Adipocyte (in vitro differentiated cells): ENCODE data around the gene GRID2IP.

Experiments
- DNase-seq: peaks from one replicate; pipeline ENCODE4 v3.0.0-alpha.2; 2015; ENCODE audit warnings: low read depth
- H3K27me3 ChIP-seq: replicated peaks from 2 replicates; pipeline ENCODE4 v1.7.0; 2013; ENCODE audit warnings: mild to moderate bottlenecking, low read length, moderate library complexity; ENCODE audit not compliant: control insufficient read depth, insufficient read depth
- H3K36me3 ChIP-seq: 2 replicates; pipeline ENCODE4 v1.7.0; 2013; ENCODE audit warnings: low read length, mild to moderate bottlenecking, moderate library complexity; ENCODE audit not compliant: control insufficient read depth, insufficient read depth, severe bottlenecking
- H3K4me1 ChIP-seq: 2 replicates; pipeline ENCODE4 v1.7.0; 2013; ENCODE audit warnings: mild to moderate bottlenecking, low read length, moderate library complexity; ENCODE audit not compliant: control insufficient read depth, insufficient read depth
- H3K4me3 ChIP-seq: 2 replicates; pipeline ENCODE4 v1.7.0; 2013; ENCODE audit warnings: mild to moderate bottlenecking, low read length, moderate library complexity
- H3K9ac ChIP-seq: 2 replicates; pipeline ENCODE4 v1.7.0; 2013; ENCODE audit warnings: mild to moderate bottlenecking, low read length, moderate library complexity
- H3K9me3 ChIP-seq: 2 replicates; pipeline ENCODE4 v1.7.0; 2013; ENCODE audit warnings: mild to moderate bottlenecking, low read length, moderate library complexity; ENCODE audit not compliant: control insufficient read depth

The GRID2IP gene

GRCh38 chr7:6508950-6509349, 42.3 kb downstream of the GRID2IP start:
- Histone ChIP-seq H3K36me3 (no peaks in the 10 kb centered on the region), H3K4me1 (no peaks in the 10 kb centered on the region), H3K27me3 (peaks cover 36% of the 10 kb centered on the region), H3K9me3 (no peaks in the 10 kb centered on the region), H3K4me3 (no peak overlapping the region), H3K9ac (no peak overlapping the region)
- DNase-seq = no peak

- Histone ChIP-seq H3K4me1 (no peaks in the 10 kb centered on the region), H3K36me3 (no peaks in the 10 kb centered on the region), H3K9me3 (no peaks in the 10 kb centered on the region), H3K4me3 (no peak overlapping the region), H3K27me3 (peaks cover 36% of the 10 kb centered on the region), H3K9ac (no peak overlapping the region)
- DNase-seq = no peak
Measured at GRCh38 chr7:6508539-6508938, 42.7 kb downstream of the GRID2IP start.

DNA sequence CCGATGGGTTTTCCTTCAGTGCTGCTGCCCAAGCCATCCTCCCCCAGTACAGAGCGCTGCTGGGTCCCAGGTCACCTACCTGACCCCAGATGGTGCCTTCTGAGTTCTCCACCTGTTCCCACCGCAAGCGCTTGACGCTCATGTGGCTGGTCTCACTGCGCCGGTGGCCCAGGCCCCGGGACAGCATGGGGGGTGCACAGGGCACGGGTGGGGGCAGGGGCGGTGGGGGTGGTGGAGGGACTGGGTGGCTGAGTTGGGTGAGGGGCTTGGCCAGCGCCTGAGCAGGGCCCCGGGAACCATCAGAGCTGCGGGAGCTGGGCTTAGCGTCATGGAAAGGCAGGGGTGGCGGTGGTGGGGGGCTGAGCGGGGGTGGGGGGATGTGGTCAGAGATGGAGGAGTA, 43.4 kb downstream of the GRID2IP start:
- Histone ChIP-seq H3K4me3 (no peak overlapping the region), H3K4me1 (no peaks in the 10 kb centered on the region), H3K9me3 (no peaks in the 10 kb centered on the region), H3K27me3 (peaks cover 36% of the 10 kb centered on the region), H3K36me3 (no peaks in the 10 kb centered on the region), H3K9ac (no peak overlapping the region)
- DNase-seq = no peak

GRCh38 chr7:6505685-6506559, 45.3 kb downstream of the GRID2IP start:
- Histone ChIP-seq H3K4me3 (no peak overlapping the region), H3K9me3 (no peaks in the 10 kb centered on the region), H3K27me3 (peaks cover 40% of the 10 kb centered on the region), H3K4me1 (no peaks in the 10 kb centered on the region), H3K9ac (no peak overlapping the region), H3K36me3 (no peaks in the 10 kb centered on the region)
- DNase-seq = no peak

- Histone ChIP-seq H3K27me3 (peaks cover 40% of the 10 kb centered on the region), H3K36me3 (no peaks in the 10 kb centered on the region), H3K9me3 (no peaks in the 10 kb centered on the region), H3K4me1 (no peaks in the 10 kb centered on the region), H3K9ac (no peak overlapping the region), H3K4me3 (no peak overlapping the region)
- no peak for DNase-seq
Measured at GRCh38 chr7:6504996-6505395, 46.3 kb downstream of the GRID2IP start.

DNA sequence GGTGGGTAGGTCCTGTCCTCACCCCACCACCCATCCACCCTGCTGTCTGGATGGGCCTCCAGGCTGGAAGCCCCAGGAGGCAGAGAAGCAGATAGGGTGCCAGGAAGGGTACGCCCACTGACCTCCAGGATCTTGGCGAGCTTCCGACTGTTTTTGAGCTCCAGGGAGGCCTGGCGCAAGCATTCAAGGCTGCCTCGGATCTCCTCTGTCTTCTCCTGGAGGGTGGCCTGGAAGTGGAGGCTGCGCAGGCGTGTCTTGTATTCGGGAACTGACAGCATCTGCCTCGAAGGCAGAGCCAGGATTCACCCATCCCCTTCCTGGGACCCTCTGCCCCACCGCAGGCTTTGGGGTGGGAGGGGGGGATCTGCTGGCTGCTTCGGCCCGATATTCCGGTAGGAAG, 48.4 kb downstream of the GRID2IP start:
- no peak overlapping the region for H3K4me3 ChIP-seq

DNA sequence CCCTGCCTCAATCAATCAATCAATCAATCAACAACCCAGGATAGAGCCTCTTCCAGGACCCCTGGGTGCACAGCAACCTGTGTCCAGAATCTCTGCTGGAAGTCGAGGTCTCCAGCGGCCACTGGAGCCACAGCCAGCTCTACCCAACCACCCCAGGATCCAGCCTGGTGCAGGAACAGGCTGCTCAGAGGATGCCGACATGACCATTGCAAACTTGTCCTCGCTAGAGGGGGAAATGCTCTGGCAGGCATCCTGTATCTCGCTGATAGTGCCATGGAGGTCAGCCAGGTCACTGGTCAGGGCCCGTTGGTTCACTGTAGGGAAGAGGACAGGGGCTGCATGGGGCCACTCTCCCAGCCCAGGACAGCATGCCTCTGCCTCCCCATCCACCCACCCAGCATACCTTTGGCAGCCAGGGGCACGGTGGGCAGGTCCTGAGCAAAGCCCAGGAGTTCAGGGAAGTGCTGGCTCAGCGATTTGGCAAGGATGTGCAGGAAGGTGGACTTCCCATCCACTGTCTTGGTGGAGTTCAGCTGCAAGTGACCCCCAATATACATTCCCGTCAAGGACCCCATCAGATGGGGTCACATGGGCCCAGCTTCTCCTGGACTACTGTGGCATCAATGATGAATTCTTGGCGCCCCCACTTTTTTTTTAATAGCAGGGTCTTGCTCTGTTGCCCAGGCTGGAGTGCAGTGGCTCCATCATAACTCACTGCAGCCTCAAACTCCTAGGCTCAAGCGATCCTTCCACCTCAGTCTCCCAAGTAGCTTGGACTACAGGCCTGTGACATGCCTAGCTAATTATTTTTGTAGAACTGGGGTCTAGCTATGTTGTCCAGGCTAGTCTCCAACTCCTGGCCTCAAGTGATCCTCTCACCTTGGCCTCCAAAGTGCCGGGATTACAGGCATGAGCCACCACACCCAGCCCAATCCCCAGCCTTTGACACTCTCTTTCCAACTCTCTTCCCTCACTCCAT, 49.4 kb downstream of the GRID2IP start:
- Histone ChIP-seq H3K36me3 (no peaks in the 10 kb centered on the region), H3K27me3 (peaks cover 29% of the 10 kb centered on the region)
- no peak for DNase-seq

More for the DNA sequence above, 48.4 kb downstream of the GRID2IP start:
- H3K27me3 ChIP-seq = peaks cover 37% of the 10 kb centered on the region
- no peaks in the 10 kb centered on the region for H3K36me3 ChIP-seq
- DNase-seq = no peak
- H3K9me3 ChIP-seq = no peaks in the 10 kb centered on the region
- no peak overlapping the region for H3K9ac ChIP-seq
- no peaks in the 10 kb centered on the region for H3K4me1 ChIP-seq

DNA sequence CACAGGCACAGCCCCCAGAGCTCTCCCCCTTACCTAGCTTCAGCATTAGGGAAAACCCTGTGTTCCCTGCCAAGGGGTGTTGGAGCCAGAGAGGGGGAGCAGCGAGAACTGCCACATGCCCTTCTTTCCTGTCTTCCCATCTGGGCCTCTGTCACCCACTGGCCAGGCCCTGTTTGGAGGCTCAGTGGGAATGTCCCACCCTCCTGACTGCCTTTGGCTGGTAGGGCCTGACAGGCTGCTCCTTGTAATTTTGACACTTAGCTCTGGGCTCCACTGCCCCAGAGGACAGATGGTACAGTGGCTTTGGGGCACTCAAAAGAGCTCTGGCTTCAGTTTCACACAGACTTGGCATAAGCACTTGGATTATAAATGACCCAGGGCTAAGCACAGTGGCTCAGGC, 50.6 kb downstream of the GRID2IP start:
- H3K9me3 ChIP-seq = no peaks in the 10 kb centered on the region
- no peaks in the 10 kb centered on the region for H3K36me3 ChIP-seq
- no peak overlapping the region for H3K4me3 ChIP-seq
- no peak for DNase-seq
- H3K9ac ChIP-seq = no peak overlapping the region
- no peaks in the 10 kb centered on the region for H3K4me1 ChIP-seq
- peaks cover 18% of the 10 kb centered on the region for H3K27me3 ChIP-seq

More for the DNA sequence above, 49.4 kb downstream of the GRID2IP start:
- Histone ChIP-seq H3K4me3 (no peak overlapping the region), H3K9ac (no peak overlapping the region), H3K9me3 (no peaks in the 10 kb centered on the region), H3K4me1 (no peaks in the 10 kb centered on the region)

- Histone ChIP-seq H3K27me3 (peaks cover 5% of the 10 kb centered on the region), H3K9me3 (no peaks in the 10 kb centered on the region), H3K36me3 (no peaks in the 10 kb centered on the region), H3K9ac (no peak overlapping the region), H3K4me3 (no peak overlapping the region), H3K4me1 (no peaks in the 10 kb centered on the region)
- DNase-seq = no peak
Measured at GRCh38 chr7:6497994-6498393, 53.3 kb downstream of the GRID2IP start.

- Histone ChIP-seq H3K9ac (no peak overlapping the region), H3K36me3 (no peaks in the 10 kb centered on the region), H3K4me3 (no peak overlapping the region)
Measured at GRCh38 chr7:6497637-6497905, 53.7 kb downstream of the GRID2IP start.

DNA sequence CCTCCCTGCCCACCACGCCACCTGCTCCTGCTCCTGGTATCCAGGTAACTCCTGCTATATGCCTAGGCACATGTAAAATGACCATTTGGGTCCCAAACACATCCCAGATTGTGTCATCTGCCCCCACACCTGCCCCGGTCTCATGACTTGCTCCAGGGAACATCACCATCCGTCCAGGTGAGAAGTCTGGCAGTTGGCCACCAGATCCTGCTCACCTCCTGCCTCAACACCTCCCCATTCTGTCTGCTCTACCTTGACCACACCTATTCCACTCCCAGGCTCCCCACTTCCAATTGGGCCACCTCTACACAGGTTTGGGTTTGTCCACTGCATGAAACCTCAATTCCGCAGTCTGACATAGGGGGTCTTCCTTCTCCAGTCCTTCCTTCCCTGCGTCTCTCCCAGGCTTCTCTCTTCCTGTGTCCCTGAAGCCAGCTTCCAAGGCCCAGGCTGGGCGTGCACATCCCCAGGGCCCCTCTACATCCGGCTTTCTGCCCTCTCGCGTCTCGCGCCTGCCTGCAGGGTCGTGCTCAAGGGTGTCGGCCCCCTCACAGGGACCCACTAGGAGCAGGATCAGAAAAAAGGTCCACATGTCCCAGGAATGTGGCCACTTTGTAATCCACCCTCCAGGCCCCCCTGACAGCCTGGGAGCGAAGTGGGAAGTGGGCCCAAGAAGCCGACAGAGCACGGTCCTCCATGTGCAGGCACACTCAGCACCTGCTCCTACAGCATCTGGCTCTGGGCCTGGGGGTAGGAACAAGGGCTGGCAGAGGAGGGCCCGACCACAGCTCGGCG, 54.2 kb downstream of the GRID2IP start:
- Histone ChIP-seq H3K36me3 (no peaks in the 10 kb centered on the region), H3K9me3 (no peaks in the 10 kb centered on the region), H3K27me3 (peaks cover 10% of the 10 kb centered on the region), H3K9ac (no peak overlapping the region), H3K4me3 (no peak overlapping the region), H3K4me1 (no peaks in the 10 kb centered on the region)
- no peak for DNase-seq

More at GRCh38 chr7:6497637-6497905, 53.7 kb downstream of the GRID2IP start:
- Histone ChIP-seq H3K4me1 (no peaks in the 10 kb centered on the region), H3K9me3 (no peaks in the 10 kb centered on the region), H3K27me3 (peaks cover 5% of the 10 kb centered on the region)
- no peak for DNase-seq
